ENCODE data around the gene SRSF1. TPM values are rescaled to one million over a fixed set of nuclear protein-coding genes. Genes with fewer than 3 reads are reported as not detected.
"Not testable (repeated sequence)": the region's sequence is repeated elsewhere in the genome, so short reads cannot be mapped to it uniquely, and the experiment has no call there.

Gene SRSF1
- polyA plus RNA-seq, 1 donor = 213 TPM

DNA sequence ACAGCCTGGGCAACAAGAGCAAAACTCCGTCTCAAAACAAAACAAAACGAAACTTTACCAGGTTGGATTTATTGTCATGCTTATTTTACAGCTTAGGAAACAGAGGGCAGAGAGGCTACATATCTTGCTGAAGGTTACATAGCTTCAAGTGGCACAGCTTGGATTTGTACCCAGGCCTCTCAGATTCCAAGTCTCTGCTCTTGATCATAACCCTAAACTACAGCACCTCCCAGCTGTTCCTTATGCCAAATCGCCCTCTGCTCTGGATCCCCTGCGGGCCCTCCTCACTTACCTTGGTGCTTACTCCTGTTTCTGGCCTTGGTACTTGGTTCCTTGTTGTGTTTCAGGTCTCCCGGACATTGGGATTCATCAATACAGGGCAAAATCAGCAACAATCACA lies 40.2 kb downstream of the SRSF1 start:
- Histone ChIP-seq H3K36me3 (ENCODE audit: control insufficient read depth, insufficient read depth, low read length) (no peaks in the 10 kb centered on the region), H3K9me3 (ENCODE audit: control insufficient read depth, low read depth, low read length) (no peaks in the 10 kb centered on the region), H3K27me3 (ENCODE audit: control insufficient read depth, insufficient read depth, low read length) (no peaks in the 10 kb centered on the region), H3K4me1 (ENCODE audit: control insufficient read depth, insufficient read depth, low read length) (no peaks in the 10 kb centered on the region), H3K4me3 (ENCODE audit: low read length) (no peak overlapping the region), H3K27ac (ENCODE audit: low read length) (no peak overlapping the region)
- 100% methylated on average over 1 of the region's 5 CpGs for WGBS (ENCODE audit: insufficient coverage, low lambda C conversion rate)
- DNase-seq = no peak

DNA sequence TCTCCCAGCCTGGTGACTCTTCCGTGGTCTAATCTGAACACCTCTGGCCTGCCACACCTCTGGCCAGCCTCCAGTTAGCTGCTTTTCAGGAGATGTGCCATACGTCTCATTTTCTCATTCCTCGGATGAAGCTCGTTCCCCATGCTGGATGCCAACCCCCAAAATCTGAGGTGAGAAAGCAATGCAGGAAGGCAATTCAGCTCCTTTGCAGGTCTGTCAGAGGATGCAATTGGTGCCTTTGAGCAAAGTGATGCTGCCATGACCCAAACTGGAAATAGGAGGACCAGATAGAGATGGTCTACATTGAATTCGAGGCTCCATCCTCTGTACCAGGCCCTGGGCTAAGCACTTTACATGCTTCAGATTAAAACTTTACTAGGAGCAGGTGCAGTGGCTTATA lies 40.8 kb downstream of the SRSF1 start:
- Histone ChIP-seq H3K4me1 (ENCODE audit: control insufficient read depth, insufficient read depth, low read length) (no peaks in the 10 kb centered on the region), H3K36me3 (ENCODE audit: control insufficient read depth, insufficient read depth, low read length) (no peaks in the 10 kb centered on the region), H3K9me3 (ENCODE audit: control insufficient read depth, low read depth, low read length) (no peaks in the 10 kb centered on the region), H3K4me3 (ENCODE audit: low read length) (no peak overlapping the region), H3K27ac (ENCODE audit: low read length) (no peak overlapping the region), H3K27me3 (ENCODE audit: control insufficient read depth, insufficient read depth, low read length) (no peaks in the 10 kb centered on the region)
- no CpG with 5 or more reads among the region's 5 CpGs for WGBS (ENCODE audit: insufficient coverage, low lambda C conversion rate)
- DNase-seq = no peak

DNA sequence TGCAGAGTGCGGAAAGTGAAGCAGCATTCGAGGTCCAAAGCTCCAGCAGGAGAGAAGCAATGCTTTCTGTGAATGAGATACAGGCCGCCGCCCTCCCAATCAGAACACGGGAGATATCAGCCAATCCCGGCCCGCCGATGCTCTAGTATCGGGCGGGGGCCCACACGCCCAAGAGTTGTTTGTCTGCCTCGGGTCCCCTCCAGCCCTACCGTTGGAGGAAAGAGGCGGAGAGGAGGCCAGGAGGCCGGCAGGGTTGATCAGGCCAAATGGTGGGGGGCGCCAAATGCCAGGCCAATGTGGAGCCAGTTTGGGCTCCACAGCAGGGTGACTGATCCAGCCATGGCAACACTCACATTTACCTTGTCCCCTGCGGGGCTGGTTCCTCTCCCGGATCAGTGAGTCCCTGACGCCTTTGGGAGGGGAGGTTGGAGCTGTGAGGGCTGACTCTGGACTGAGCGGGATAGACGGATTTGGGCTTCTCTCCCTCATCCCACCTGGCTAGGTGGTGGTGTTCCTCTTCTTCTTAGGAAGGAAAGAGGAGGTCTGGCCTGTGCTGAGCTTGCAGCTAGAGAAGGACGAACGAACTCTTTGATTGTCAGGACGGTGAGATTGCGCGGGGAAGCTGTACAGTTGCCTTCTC lies 41.4 kb downstream of the SRSF1 start:
- no peak for DNase-seq
- Histone ChIP-seq H3K4me3 (ENCODE audit: low read length) (no peak overlapping the region), H3K36me3 (ENCODE audit: control insufficient read depth, insufficient read depth, low read length) (no peaks in the 10 kb centered on the region), H3K27me3 (ENCODE audit: control insufficient read depth, insufficient read depth, low read length) (no peaks in the 10 kb centered on the region), H3K27ac (ENCODE audit: low read length) (no peak overlapping the region), H3K4me1 (ENCODE audit: control insufficient read depth, insufficient read depth, low read length) (no peaks in the 10 kb centered on the region), H3K9me3 (ENCODE audit: control insufficient read depth, low read depth, low read length) (no peaks in the 10 kb centered on the region)
- whole genome bisulfite sequencing (ENCODE audit: insufficient coverage, low lambda C conversion rate) = no CpG with 5 or more reads among the region's 26 CpGs

DNA sequence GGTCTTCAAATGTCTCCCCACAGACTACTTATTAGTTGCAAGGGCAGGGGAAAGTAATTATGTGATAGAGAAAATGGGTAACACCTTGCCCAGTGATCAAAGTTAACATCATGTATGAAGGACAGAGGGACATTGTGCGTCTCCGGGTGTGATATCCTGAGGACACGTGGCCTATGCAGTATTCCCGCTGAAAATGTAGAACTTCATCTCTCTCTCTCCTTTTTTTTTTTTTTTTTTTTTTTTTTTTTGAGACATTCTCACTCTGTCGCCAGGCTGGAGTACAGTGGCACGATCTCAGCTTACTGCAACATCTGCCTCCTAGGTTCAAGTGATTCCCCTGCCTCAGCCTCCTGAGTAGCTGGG lies 43.9 kb downstream of the SRSF1 start:
- no peaks in the 10 kb centered on the region for H3K9me3 ChIP-seq (ENCODE audit: control insufficient read depth, low read depth, low read length)
- no peaks in the 10 kb centered on the region for H3K4me1 ChIP-seq (ENCODE audit: control insufficient read depth, insufficient read depth, low read length)
- WGBS (ENCODE audit: insufficient coverage, low lambda C conversion rate) = 100% methylated on average over 1 of the region's 6 CpGs
- no peaks in the 10 kb centered on the region for H3K27me3 ChIP-seq (ENCODE audit: control insufficient read depth, insufficient read depth, low read length)
- H3K4me3 ChIP-seq (ENCODE audit: low read length) = no peak overlapping the region
- H3K36me3 ChIP-seq (ENCODE audit: control insufficient read depth, insufficient read depth, low read length) = no peaks in the 10 kb centered on the region
- H3K27ac ChIP-seq (ENCODE audit: low read length) = no peak overlapping the region
- DNase-seq = no peak

DNA sequence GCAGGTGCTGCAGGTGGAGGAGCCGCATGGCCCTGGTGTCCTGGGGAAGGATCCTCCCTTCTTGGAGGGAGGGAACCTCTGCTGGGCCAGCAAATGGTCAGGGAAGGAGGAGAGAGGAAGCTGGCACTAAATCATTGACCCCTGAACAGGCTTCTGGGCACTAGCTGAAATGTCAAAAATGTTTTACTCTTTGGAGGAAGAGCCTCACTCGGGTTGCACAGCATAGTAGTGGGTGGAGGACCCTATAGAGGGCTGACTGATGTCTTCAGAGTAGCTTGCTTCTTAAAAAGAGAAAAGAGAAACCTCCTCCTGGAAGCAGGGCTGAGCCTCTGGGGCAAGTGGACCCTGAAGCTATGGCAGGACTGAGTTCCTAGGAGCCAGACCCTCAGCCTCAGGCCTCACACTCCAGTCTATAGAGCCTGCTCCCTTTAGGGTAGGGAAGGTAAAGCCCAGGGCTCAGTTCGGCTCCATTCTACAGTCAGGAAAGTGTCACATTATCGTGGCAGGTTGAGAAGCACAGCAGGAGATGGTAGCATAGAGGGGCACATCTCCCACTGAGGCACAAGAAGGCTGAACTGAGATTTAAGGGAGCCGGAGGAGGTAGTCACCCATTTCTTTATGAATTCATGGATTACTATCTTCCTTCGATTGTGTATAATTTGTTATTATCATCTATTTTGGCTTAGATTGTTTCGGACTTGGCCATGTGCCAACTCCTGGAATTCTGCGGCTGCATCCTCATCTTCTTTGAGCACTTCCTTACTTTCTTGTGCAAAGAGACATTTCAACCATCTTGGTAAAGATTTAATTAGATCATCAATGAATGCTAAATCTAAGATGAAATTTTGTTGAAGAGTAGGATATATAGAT lies 44.5 kb downstream of the SRSF1 start:
- no peak overlapping the region for H3K27ac ChIP-seq (ENCODE audit: low read length)
- H3K36me3 ChIP-seq (ENCODE audit: control insufficient read depth, insufficient read depth, low read length) = no peaks in the 10 kb centered on the region
- H3K27me3 ChIP-seq (ENCODE audit: control insufficient read depth, insufficient read depth, low read length) = no peaks in the 10 kb centered on the region
- DNase-seq = no peak
- H3K9me3 ChIP-seq (ENCODE audit: control insufficient read depth, low read depth, low read length) = no peaks in the 10 kb centered on the region
- H3K4me3 ChIP-seq (ENCODE audit: low read length) = no peak overlapping the region
- 76% methylated on average over 4 of the region's 8 CpGs for WGBS (ENCODE audit: insufficient coverage, low lambda C conversion rate)
- no peaks in the 10 kb centered on the region for H3K4me1 ChIP-seq (ENCODE audit: control insufficient read depth, insufficient read depth, low read length)

DNA sequence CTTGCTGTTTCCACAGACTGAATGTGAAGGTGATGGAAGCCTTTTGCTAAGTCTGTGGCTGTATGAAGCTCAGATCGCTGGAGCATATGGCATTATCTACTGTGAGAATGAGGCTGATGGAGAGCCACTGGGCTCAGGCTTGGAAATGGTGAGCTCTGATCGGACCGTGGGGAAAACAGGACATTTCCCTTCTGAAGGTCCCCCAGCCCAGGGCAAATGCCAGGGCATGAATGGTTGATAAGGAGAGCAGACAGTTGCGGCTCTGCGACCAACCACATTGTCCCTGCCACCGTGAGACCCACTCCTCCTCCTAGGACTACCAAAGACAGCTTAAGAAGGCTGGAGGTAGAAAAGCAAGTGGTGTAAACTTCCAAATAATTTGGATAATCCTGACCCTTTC lies 47.1 kb downstream of the SRSF1 start:
- Histone ChIP-seq H3K9me3 (ENCODE audit: control insufficient read depth, low read depth, low read length) (no peaks in the 10 kb centered on the region), H3K27ac (ENCODE audit: low read length) (no peak overlapping the region), H3K4me1 (ENCODE audit: control insufficient read depth, insufficient read depth, low read length) (peaks cover 13% of the 10 kb centered on the region), H3K36me3 (ENCODE audit: control insufficient read depth, insufficient read depth, low read length) (no peaks in the 10 kb centered on the region), H3K4me3 (ENCODE audit: low read length) (no peak overlapping the region), H3K27me3 (ENCODE audit: control insufficient read depth, insufficient read depth, low read length) (peaks cover 10% of the 10 kb centered on the region)
- WGBS (ENCODE audit: insufficient coverage, low lambda C conversion rate) = 100% methylated on average over 1 of the region's 6 CpGs
- no peak for DNase-seq

DNA sequence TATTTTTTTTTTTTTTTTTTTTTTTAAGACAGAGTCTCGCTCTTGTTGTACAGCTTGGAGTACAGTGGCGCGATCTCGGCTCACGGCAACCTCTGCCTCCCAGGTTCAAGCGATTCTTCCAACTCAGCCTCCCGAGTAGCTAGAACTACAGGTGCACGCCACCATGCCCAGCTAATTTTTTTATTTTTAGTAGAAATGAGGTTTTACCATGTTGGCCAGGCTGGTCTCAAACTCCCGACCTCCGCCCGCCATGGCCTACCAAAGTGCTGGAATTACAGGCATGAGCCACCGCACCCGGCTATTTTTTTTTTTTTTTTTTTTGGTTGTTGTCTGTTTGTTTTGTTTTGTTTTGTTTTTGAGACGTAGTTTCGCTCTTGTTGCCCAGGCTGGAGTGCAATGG lies 48.7 kb downstream of the SRSF1 start:
- H3K36me3 ChIP-seq (ENCODE audit: control insufficient read depth, insufficient read depth, low read length); H3K4me3 ChIP-seq (ENCODE audit: low read length); H3K9me3 ChIP-seq (ENCODE audit: control insufficient read depth, low read depth, low read length); DNase-seq; H3K27ac ChIP-seq (ENCODE audit: low read length): not testable (repeated sequence)
- peaks cover 14% of the 10 kb centered on the region for H3K27me3 ChIP-seq (ENCODE audit: control insufficient read depth, insufficient read depth, low read length)
- peaks cover 13% of the 10 kb centered on the region for H3K4me1 ChIP-seq (ENCODE audit: control insufficient read depth, insufficient read depth, low read length)
- WGBS (ENCODE audit: insufficient coverage, low lambda C conversion rate) = no CpG with 5 or more reads among the region's 15 CpGs

DNA sequence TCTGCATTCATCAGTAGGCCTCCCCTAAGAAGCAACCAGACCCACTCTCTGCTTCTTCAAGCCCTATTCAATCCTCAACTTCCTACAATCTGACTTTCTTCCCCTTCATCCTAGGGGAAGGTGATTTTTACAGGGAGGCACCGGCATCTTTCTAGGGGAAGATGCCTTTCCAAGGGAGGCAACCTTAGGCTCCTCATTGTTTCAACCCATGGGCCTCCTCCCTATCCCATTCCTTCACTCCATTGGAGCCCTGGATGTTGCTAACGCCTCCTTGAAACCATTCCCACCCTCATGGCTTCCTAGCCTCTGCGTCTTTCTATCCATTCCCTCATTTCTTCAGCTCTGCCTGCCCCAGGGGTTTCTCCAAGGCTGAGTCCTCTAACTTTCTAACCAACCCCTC lies 49.2 kb downstream of the SRSF1 start:
- H3K36me3 ChIP-seq (ENCODE audit: control insufficient read depth, insufficient read depth, low read length) = no peaks in the 10 kb centered on the region
- WGBS (ENCODE audit: insufficient coverage, low lambda C conversion rate) = 67% methylated on average over 1 of the region's 3 CpGs
- no peak for DNase-seq
- H3K27ac ChIP-seq (ENCODE audit: low read length) = no peak overlapping the region
- peaks cover 13% of the 10 kb centered on the region for H3K4me1 ChIP-seq (ENCODE audit: control insufficient read depth, insufficient read depth, low read length)
- H3K27me3 ChIP-seq (ENCODE audit: control insufficient read depth, insufficient read depth, low read length) = peaks cover 14% of the 10 kb centered on the region
- no peak overlapping the region for H3K4me3 ChIP-seq (ENCODE audit: low read length)
- no peaks in the 10 kb centered on the region for H3K9me3 ChIP-seq (ENCODE audit: control insufficient read depth, low read depth, low read length)

DNA sequence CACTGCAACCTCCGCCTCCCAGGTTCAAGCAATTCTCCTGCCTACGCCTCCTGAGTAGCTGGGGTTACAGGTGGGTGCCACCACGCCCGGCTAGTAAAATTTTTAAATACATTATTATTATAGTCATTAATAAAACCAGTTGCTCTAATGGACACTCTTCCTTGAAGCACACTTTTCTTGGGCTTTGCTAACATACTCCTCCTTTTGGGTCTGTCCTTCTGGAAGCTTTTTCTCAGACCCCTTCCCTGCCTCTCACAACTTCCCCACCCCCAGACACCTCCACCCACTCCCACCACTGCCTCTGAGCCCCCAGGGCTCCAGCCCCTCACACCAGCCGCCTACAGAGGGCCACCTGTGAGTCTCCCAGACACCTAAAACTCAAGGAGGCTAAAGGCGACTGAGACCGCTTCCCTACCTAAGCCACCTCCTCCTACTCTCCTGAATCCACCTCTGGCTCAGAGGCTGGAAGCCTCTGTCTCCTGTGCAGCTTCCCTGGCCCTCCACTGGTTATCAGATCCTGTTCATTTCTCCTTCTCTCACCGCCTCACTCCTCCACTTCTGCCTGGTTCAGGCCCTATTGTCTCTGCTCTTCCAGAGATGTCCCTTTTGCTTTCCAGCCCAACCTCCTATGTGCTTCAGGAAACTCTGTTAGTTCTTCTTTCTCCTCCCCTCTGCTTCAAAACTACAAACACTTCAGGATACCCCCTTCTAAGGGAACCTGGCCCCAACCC lies 49.8 kb downstream of the SRSF1 start:
- peaks cover 13% of the 10 kb centered on the region for H3K4me1 ChIP-seq (ENCODE audit: control insufficient read depth, insufficient read depth, low read length)
- no peaks in the 10 kb centered on the region for H3K9me3 ChIP-seq (ENCODE audit: control insufficient read depth, low read depth, low read length)
- H3K27me3 ChIP-seq (ENCODE audit: control insufficient read depth, insufficient read depth, low read length) = peaks cover 14% of the 10 kb centered on the region
- no peak overlapping the region for H3K4me3 ChIP-seq (ENCODE audit: low read length)
- no peak for DNase-seq
- H3K27ac ChIP-seq (ENCODE audit: low read length) = no peak overlapping the region
- WGBS (ENCODE audit: insufficient coverage, low lambda C conversion rate) = no CpG with 5 or more reads among the region's 8 CpGs
- no peaks in the 10 kb centered on the region for H3K36me3 ChIP-seq (ENCODE audit: control insufficient read depth, insufficient read depth, low read length)

DNA sequence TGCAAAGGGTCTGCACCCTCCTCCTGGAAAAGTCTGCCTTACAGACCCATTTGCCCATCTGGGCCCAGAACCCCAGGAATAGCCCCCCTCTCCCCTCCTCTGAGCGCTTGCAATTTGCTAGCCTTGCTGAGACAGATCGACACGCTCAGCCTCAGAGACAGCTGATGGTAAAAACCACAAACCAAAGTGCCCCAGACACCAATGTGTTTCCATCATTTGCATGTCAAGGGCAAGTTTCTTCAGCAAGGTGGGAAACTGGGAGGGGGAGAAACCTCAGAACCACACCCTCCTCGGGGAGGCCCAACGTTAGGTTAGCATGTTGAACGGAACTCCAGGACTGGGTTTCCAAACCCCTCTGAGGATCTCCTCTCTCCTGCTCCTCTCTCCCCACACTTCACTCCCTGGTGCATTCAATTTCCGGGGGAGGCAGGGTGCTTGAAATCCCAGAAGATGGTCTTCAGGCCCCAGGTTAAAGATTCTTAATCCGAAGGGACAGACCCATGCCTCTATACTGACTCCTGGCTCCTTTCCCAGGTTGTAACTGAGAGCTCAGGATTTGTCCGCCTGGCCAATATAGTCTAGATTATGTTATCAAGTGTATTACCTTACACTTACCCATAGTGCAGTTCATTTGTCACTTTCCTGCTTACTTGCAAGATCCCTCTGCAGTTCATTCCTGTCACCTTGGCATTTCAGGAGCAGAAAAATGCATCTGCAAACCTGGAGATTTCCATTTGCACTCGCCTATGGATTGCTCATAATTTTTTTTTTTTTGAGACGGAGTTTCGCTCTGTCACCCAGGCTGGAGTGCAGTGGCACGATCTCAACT lies 50.5 kb downstream of the SRSF1 start:
- no peaks in the 10 kb centered on the region for H3K9me3 ChIP-seq (ENCODE audit: control insufficient read depth, low read depth, low read length)
- peak in 1 of 2 donors; percentile 30 for DNase-seq
- WGBS (ENCODE audit: insufficient coverage, low lambda C conversion rate) = no CpG with 5 or more reads among the region's 13 CpGs
- peaks cover 13% of the 10 kb centered on the region for H3K4me1 ChIP-seq (ENCODE audit: control insufficient read depth, insufficient read depth, low read length)
- H3K36me3 ChIP-seq (ENCODE audit: control insufficient read depth, insufficient read depth, low read length) = no peaks in the 10 kb centered on the region
- no peak overlapping the region for H3K27ac ChIP-seq (ENCODE audit: low read length)
- no peak overlapping the region for H3K4me3 ChIP-seq (ENCODE audit: low read length)
- peaks cover 14% of the 10 kb centered on the region for H3K27me3 ChIP-seq (ENCODE audit: control insufficient read depth, insufficient read depth, low read length)

Data from large intestine (tissue), 3 donors.